Measurements from ENCODE around the gene PIK3C3. TPM values are rescaled to one million over a fixed set of nuclear protein-coding genes. Genes with fewer than 3 reads are reported as not detected.

The PIK3C3 gene
- total RNA-seq, 4 donors from 2014 or later = 20.2 to 70.7 (median 45.2) TPM

- in situ Hi-C loops (cut with MboI; ENCODE audit: low pct_ligation_motif_present in 1 of 4, low pct_unique_long_range_greater_than_20kb in 1 of 4, low sequenced_read_pairs in 3 of 4) = no loop called here
- 87 to 96% methylated on average over 3 to 4 of the region's 4 CpGs for WGBS, 2 donors (ENCODE audit: low coverage in 1 of 2)
Measured at GRCh38 chr18:41966943-41967342, 11.9 kb downstream of the PIK3C3 start.

DNA sequence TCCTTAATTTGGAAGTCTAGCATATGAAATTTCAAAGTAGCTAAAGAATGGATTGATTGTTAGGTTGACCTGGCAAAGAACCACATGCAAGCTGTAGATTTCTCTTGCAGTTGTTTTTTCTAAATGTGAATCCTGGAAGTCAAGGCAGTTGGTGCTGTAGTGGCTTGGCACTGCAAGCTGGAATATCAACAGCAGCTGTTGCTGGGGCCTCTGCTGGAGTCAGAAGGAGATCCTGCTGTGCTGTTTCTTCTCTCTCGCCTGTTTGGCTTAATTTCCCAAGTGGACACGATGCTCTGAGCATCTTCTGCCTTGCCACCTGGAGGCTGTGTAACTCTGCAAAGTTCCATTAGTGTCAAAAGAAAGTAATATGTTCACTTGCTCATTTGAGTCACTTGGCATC, 12.6 kb downstream of the PIK3C3 start:
- intact Hi-C loops (cut with DNase I; ENCODE audit: low total_unique reads) = no loop called here
- TF ChIP-seq POLR2AphosphoS5 (IDR thresholded peaks at IDR 0.05) (no peak), CTCF (IDR thresholded peaks at IDR 0.05) (no peak), POLR2A (IDR thresholded peaks at IDR 0.05) (no peak), EP300 (IDR thresholded peaks at IDR 0.05; ENCODE audit: low read depth) (no peak)
- Histone ChIP-seq H3K4me1 (peaks cover 4 to 27% (median 6%) of the 10 kb centered on the region in 4 donors), H3K27me3 (no peaks in the 10 kb centered on the region), H3K27ac (no peak overlapping the region), H3K4me3 (no peak overlapping the region), H3K9me3 (no peaks in the 10 kb centered on the region), H3K36me3 (peaks cover 0 to 20% (median 10%) of the 10 kb centered on the region in 4 donors)
- in situ Hi-C loops (cut with MboI; ENCODE audit: low pct_ligation_motif_present in 1 of 4, low pct_unique_long_range_greater_than_20kb in 1 of 4, low sequenced_read_pairs in 3 of 4) = no loop called here
- DNase-seq = no peak
- 67 to 71% methylated on average over 1 to 2 of the region's 2 CpGs for WGBS, 2 donors (ENCODE audit: low coverage in 1 of 2)

More at GRCh38 chr18:41966943-41967342, 11.9 kb downstream of the PIK3C3 start:
- H3K9me3 ChIP-seq = no peaks in the 10 kb centered on the region
- peaks cover 0 to 23% (median 10%) of the 10 kb centered on the region in 4 donors for H3K36me3 ChIP-seq
- H3K4me3 ChIP-seq = no peak overlapping the region
- DNase-seq = no peak
- intact Hi-C loops (cut with DNase I; ENCODE audit: low total_unique reads) = no loop called here
- TF ChIP-seq CTCF (IDR thresholded peaks at IDR 0.05) = no peak
- H3K27me3 ChIP-seq = no peaks in the 10 kb centered on the region
- H3K27ac ChIP-seq = no peak overlapping the region
- peaks cover 4 to 19% (median 6%) of the 10 kb centered on the region in 4 donors for H3K4me1 ChIP-seq

- 95 to 100% methylated on average over 1 of the region's 1 CpG for WGBS, 2 donors (ENCODE audit: low coverage in 1 of 2)
- H3K27me3 ChIP-seq = no peaks in the 10 kb centered on the region
- in situ Hi-C loops (cut with MboI; ENCODE audit: low pct_ligation_motif_present in 1 of 4, low pct_unique_long_range_greater_than_20kb in 1 of 4, low sequenced_read_pairs in 3 of 4) = no loop called here
- H3K36me3 ChIP-seq = peaks cover 0 to 16% (median 7%) of the 10 kb centered on the region in 4 donors
- peaks cover 4 to 27% (median 6%) of the 10 kb centered on the region in 4 donors for H3K4me1 ChIP-seq
- intact Hi-C loops (cut with DNase I; ENCODE audit: low total_unique reads) = no loop called here
- no peak overlapping the region for H3K4me3 ChIP-seq
- H3K9me3 ChIP-seq = no peaks in the 10 kb centered on the region
- TF ChIP-seq CTCF (IDR thresholded peaks at IDR 0.05) (no peak), POLR2A (IDR thresholded peaks at IDR 0.05) (no peak), POLR2AphosphoS5 (IDR thresholded peaks at IDR 0.05) (no peak), EP300 (IDR thresholded peaks at IDR 0.05; ENCODE audit: low read depth) (no peak)
- H3K27ac ChIP-seq = no peak overlapping the region
- DNase-seq = no peak
Measured at GRCh38 chr18:41969881-41970280, 14.8 kb downstream of the PIK3C3 start.

- Histone ChIP-seq H3K4me1 (peaks cover 2 to 27% (median 6%) of the 10 kb centered on the region in 4 donors), H3K4me3 (no peak overlapping the region), H3K27me3 (no peaks in the 10 kb centered on the region), H3K27ac (no peak overlapping the region), H3K9me3 (no peaks in the 10 kb centered on the region), H3K36me3 (peaks cover 0 to 15% (median 6%) of the 10 kb centered on the region in 4 donors)
- no peak for DNase-seq
- 59 to 64% methylated on average over 3 of the region's 3 CpGs for WGBS, 2 donors (ENCODE audit: low coverage in 1 of 2)
- TF ChIP-seq POLR2AphosphoS5 (IDR thresholded peaks at IDR 0.05) = no peak
- TF ChIP-seq CTCF (IDR thresholded peaks at IDR 0.05) = no peak
- in situ Hi-C loops (cut with MboI; ENCODE audit: low pct_ligation_motif_present in 1 of 4, low pct_unique_long_range_greater_than_20kb in 1 of 4, low sequenced_read_pairs in 3 of 4) (no loop called here), intact Hi-C loops (cut with DNase I; ENCODE audit: low total_unique reads) (no loop called here)
Measured at GRCh38 chr18:41972067-41972925, 17.3 kb downstream of the PIK3C3 start.
